CD8-positive, alpha-beta memory T cell (primary cell): ENCODE measurements around the gene CFL1. TPM values are rescaled to one million over a fixed set of nuclear protein-coding genes. Genes with fewer than 3 reads are reported as not detected.

Source experiments
- CTCF ChIA-PET: fragments of 350-600 bp; sonication (Branson Sonifier 250); formaldehyde crosslinking; loops from one replicate; lab custom pipeline; 2021; ENCODE audit warnings: antibody characterized with exemption; lab: Charles Lee
- POLR2A ChIA-PET: fragments of 350-600 bp; sonication (Branson Sonifier 250); formaldehyde crosslinking; loops from one replicate; lab custom pipeline; 2021; ENCODE audit warnings: antibody characterized with exemption; lab: Charles Lee
- DNase-seq, 5 donors: peaks; one replicate each; pipeline versions ENCODE4 v3.0.0 to v3.0.0-alpha.2; 2020 to 2022; ENCODE audit warnings: mixed read lengths in 1 of 5
- H3K27ac ChIP-seq: one replicate; pipeline ENCODE4 v1.7.0; 2013; ENCODE audit warnings: low read depth, mild to moderate bottlenecking, low read length, moderate library complexity
- H3K27me3 ChIP-seq: 2 replicates; pipeline ENCODE4 v1.7.0; 2013; ENCODE audit warnings: low read length, mild to moderate bottlenecking; ENCODE audit not compliant: insufficient read depth, poor library complexity, severe bottlenecking
- H3K36me3 ChIP-seq: 2 replicates; pipeline ENCODE4 v1.7.0; 2013; ENCODE audit warnings: mild to moderate bottlenecking, low read length, moderate library complexity; ENCODE audit not compliant: insufficient read depth
- H3K4me1 ChIP-seq: 2 replicates; pipeline ENCODE4 v1.7.0; 2013; ENCODE audit warnings: mild to moderate bottlenecking, low read length, moderate library complexity; ENCODE audit not compliant: insufficient read depth
- H3K4me3 ChIP-seq: 2 replicates; pipeline ENCODE4 v1.7.0; 2013; ENCODE audit warnings: mild to moderate bottlenecking, low read length
- H3K9me3 ChIP-seq: 2 replicates; pipeline ENCODE4 v1.7.0; 2013; ENCODE audit warnings: mild to moderate bottlenecking, low read length
- H3K27ac Mint-ChIP-seq, 8 donors: one replicate each; pipeline ENCODE4 v1.8.0; 2020 to 2021; ENCODE audit warnings: mixed read lengths in 8 of 8, mild to moderate bottlenecking in 6 of 8, inconsistent platforms in 3 of 8, moderate library complexity in 3 of 8
- H3K27me3 Mint-ChIP-seq, 2 donors: one replicate each; pipeline ENCODE4 v1.8.0; 2020 to 2021; ENCODE audit warnings: mixed read lengths in 2 of 2, mild to moderate bottlenecking in 1 of 2, moderate library complexity in 1 of 2
- H3K36me3 Mint-ChIP-seq, 3 donors: one replicate each; pipeline ENCODE4 v1.8.0; 2020 to 2021; ENCODE audit warnings: mixed read lengths in 3 of 3, inconsistent platforms in 1 of 3, mild to moderate bottlenecking in 1 of 3
- H3K4me1 Mint-ChIP-seq, 3 donors: one replicate each; pipeline ENCODE4 v1.8.0; 2020 to 2021; ENCODE audit warnings: mixed read lengths in 3 of 3, inconsistent platforms in 1 of 3, mild to moderate bottlenecking in 1 of 3
- H3K4me3 Mint-ChIP-seq, 7 donors: one replicate each; pipeline ENCODE4 v1.8.0; 2020 to 2021; ENCODE audit warnings: mixed read lengths in 7 of 7, mild to moderate bottlenecking in 6 of 7, moderate library complexity in 4 of 7, inconsistent platforms in 2 of 7
- H3K9me3 Mint-ChIP-seq, 5 donors: one replicate each; pipeline ENCODE4 v1.8.0; 2020 to 2022; ENCODE audit warnings: mixed read lengths in 5 of 5, mild to moderate bottlenecking in 3 of 5, moderate library complexity in 2 of 5, inconsistent platforms in 1 of 5
- polyA plus RNA-seq: library from polyadenylated mRNA; unstranded; fragments of 300-500 nt; fragmentation: Illumina TruSeq; gene quantifications from one replicate; pipeline ENCODE4 v1.2.3, GENCODE V29; 2021
- total RNA-seq, 2 experiments: library from RNA; stranded (reverse); gene quantifications; one replicate each; pipeline ENCODE4 v1.2.3, GENCODE V29; 2021

Gene CFL1
- total and polyA plus RNA-seq, 3 experiments from 2014 or later = 1,172 to 3,347 (median 1,226) TPM

DNA sequence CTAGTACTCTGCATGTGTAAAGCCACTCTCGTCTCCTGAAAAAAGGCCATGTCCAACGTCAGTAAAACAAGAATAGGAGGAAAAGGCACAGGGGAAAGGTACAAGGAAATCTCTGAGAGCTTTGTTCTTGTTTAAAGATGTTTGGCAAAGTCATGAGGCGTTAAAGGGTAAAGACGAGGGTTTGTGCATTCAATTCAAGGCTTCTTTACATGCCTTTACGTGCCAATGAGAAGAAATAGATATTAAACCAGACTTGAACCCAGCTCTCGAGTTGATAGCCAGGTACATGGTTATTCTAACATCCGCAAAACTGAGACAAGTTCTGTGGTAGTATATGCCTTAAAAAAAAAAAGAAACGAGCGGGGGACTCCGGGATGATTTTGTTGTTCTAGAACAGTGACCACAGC, 704 bp upstream of the CFL1 start:
- H3K36me3 ChIP-seq = peaks cover 47% of the 10 kb centered on the region
- H3K27me3 Mint-ChIP-seq = no peaks in the 10 kb centered on the region

DNA sequence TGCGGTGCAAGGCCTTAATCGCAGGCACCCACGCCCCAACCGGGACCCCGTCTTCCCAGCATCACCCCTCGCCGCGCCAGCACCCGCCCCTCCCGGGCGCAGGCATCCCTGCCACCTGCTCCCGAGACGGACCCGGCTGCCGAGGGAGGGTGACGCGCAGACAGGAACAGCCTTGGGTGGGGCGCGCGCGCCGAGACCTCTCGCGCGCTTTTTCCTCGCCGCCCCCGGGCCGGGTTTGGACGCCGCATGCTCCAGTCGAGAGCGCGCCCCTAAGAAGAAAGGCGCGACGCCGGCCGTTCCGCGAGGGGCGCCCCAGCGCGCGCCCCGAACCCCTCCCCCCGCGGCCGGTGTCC, 504 bp downstream of the CFL1 start:
- Mint-ChIP-seq H3K9me3 (no peaks in the 10 kb centered on the region), H3K36me3 (peaks cover 15 to 66% (median 18%) of the 10 kb centered on the region in 3 donors), H3K4me1 (peaks cover 57 to 70% (median 63%) of the 10 kb centered on the region in 3 donors), H3K4me3 (peak overlapping the region; percentile 87 to 94 (median 92)), H3K27me3 (no peaks in the 10 kb centered on the region), H3K27ac (peak overlapping the region in 3 of 8 donors; percentile 50 to 95 (median 51))
- CTCF ChIA-PET = interaction anchor here (1.6 to 24.5 kb wide), 4 partner anchors 14 to 363 kb away, joined by 3 to 560 read pairs (median 46); partner anchors contain the start of genes CCDC85B, CTSW, EFEMP2 and FIBP
- Histone ChIP-seq H3K36me3 (peaks cover 46% of the 10 kb centered on the region), H3K27ac (peak overlapping the region; percentile 78), H3K27me3 (no peaks in the 10 kb centered on the region), H3K9me3 (no peaks in the 10 kb centered on the region), H3K4me1 (peaks cover 64% of the 10 kb centered on the region), H3K4me3 (peak overlapping the region; percentile 94)
- peak; percentile 60 to 81 (median 67) for DNase-seq
- POLR2A ChIA-PET = interaction anchor here (0.5 to 5.4 kb wide), 8 partner anchors 13 to 762 kb away, joined by 3 to 140 read pairs (median 7); partner anchors contain the start of genes CCDC85B, FIBP, PCNX3 and SNX32

More for the DNA sequence above, 704 bp upstream of the CFL1 start:
- POLR2A ChIA-PET = interaction anchor here (0.7 to 5.4 kb wide), 16 partner anchors 11 to 818 kb away, joined by 3 to 140 read pairs (median 5); partner anchors contain the start of genes BANF1, CCDC85B, CD248 and EIF1AD
- H3K27ac ChIP-seq = peak overlapping the region; percentile 93
- H3K36me3 Mint-ChIP-seq = peaks cover 13 to 65% (median 19%) of the 10 kb centered on the region in 3 donors
- no peaks in the 10 kb centered on the region for H3K27me3 ChIP-seq
- no peaks in the 10 kb centered on the region for H3K9me3 Mint-ChIP-seq
- H3K27ac Mint-ChIP-seq = peak overlapping the region; percentile 88 to 98 (median 98)
- no peak for DNase-seq
- peak overlapping the region; percentile 94 for H3K4me3 ChIP-seq
- H3K4me1 ChIP-seq = peaks cover 57% of the 10 kb centered on the region
- CTCF ChIA-PET = interaction anchor here (0.8 to 24.5 kb wide), 11 partner anchors 9 to 362 kb away, joined by 3 to 560 read pairs (median 4); partner anchors contain the start of genes BANF1, CCDC85B, CTSW and EFEMP2
- no peaks in the 10 kb centered on the region for H3K9me3 ChIP-seq
- peaks cover 51 to 68% (median 60%) of the 10 kb centered on the region in 3 donors for H3K4me1 Mint-ChIP-seq
- H3K4me3 Mint-ChIP-seq = peak overlapping the region; percentile 90 to 96 (median 93)

DNA sequence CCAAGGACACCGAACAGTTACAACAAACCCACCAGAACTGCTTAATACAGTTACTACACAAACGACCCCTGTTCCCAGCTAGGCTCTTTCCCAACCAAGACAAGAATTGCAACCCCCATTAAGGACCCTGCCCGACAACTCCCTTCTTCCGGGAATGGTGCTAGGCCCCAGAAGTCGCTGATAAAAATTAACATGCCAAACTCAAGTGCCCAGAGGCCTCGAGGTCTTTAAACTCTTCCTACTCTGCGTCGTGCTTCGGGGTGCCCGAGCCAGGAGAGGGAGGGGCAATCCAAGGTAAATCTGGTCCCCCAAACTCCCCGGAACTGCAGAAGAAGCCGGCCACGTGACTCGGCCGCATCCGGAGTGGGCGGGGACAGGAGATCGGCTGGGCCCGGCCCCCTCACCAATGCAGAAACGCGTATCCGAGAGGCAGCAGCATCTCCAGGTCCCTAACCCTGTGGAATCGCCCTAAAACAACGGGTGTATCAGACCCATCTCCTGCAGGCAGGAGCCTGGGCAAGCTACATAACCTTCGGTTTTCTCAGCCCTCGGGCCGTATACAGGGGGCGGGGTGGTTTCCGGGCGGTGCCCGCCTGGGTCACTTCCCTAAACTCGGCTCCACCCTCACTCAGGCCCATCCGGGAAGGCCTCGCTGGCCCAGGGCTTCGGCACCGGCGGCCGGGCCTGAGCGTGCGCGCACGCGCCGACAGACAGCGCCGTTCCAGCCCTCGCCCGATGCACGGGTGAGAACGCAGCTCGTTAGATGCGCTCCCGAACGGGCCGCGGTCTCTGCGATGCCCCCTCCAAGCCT, 1.1 kb downstream of the CFL1 start:
- Histone ChIP-seq H3K4me3 (peak overlapping the region; percentile 94), H3K9me3 (no peaks in the 10 kb centered on the region), H3K27ac (peak overlapping the region; percentile 78), H3K27me3 (no peaks in the 10 kb centered on the region), H3K36me3 (peaks cover 40% of the 10 kb centered on the region), H3K4me1 (peaks cover 58% of the 10 kb centered on the region)
- POLR2A ChIA-PET = interaction anchor here (0.5 to 5.4 kb wide), 7 partner anchors 13 to 762 kb away, joined by 3 to 140 read pairs (median 7); partner anchors contain the start of genes CCDC85B, FIBP and SNX32
- H3K9me3 Mint-ChIP-seq = no peaks in the 10 kb centered on the region
- peak; percentile 78 to 89 (median 84) for DNase-seq
- H3K27ac Mint-ChIP-seq = peak overlapping the region; percentile 87 to 99 (median 92)
- peak overlapping the region; percentile 87 to 94 (median 92) for H3K4me3 Mint-ChIP-seq
- peaks cover 59 to 72% (median 65%) of the 10 kb centered on the region in 3 donors for H3K4me1 Mint-ChIP-seq
- peaks cover 18 to 70% (median 19%) of the 10 kb centered on the region in 3 donors for H3K36me3 Mint-ChIP-seq
- CTCF ChIA-PET = interaction anchor here (1.6 to 24.5 kb wide), 2 partner anchors 31 to 364 kb away, joined by 3 to 560 read pairs; partner anchors contain the start of genes CCDC85B, CTSW and FIBP
- H3K27me3 Mint-ChIP-seq = no peaks in the 10 kb centered on the region

DNA sequence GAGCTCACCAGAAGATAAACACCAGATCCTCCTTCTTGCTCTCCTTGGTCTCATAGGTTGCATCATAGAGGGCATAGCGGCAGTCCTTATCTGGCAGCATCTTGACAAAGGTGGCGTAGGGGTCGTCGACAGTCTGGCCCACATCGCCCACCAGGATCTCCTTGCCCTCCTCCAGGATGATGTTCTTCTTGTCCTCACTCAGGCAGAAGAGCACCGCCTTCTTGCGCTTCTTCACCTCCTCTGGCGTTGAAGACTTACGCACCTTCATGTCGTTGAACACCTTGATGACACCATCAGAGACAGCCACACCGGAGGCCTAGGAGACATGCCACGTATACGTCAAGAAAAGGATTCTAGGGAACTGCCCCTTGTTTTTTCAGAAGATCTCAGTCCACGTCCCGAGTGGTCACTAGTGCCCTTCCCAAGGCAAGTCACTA, 2.0 kb downstream of the CFL1 start:
- Histone ChIP-seq H3K27me3 (no peaks in the 10 kb centered on the region), H3K36me3 (peaks cover 46% of the 10 kb centered on the region), H3K4me3 (peak overlapping the region; percentile 94), H3K27ac (peak overlapping the region; percentile 78), H3K4me1 (peaks cover 49% of the 10 kb centered on the region), H3K9me3 (no peaks in the 10 kb centered on the region)
- CTCF ChIA-PET = interaction anchor here (1.0 kb wide), 1 partner anchor 38 kb away, joined by 3 read pairs; no protein-coding TSS in a partner anchor
- POLR2A ChIA-PET = interaction anchor here (0.6 to 2.5 kb wide), 4 partner anchors 22 to 570 kb away, joined by 3 to 7 read pairs (median 3); partner anchors contain the start of gene SNX32
- no peaks in the 10 kb centered on the region for H3K27me3 Mint-ChIP-seq
- no peak for DNase-seq
- H3K9me3 Mint-ChIP-seq = no peaks in the 10 kb centered on the region
- H3K4me3 Mint-ChIP-seq = peak overlapping the region; percentile 87 to 94 (median 92)
- H3K27ac Mint-ChIP-seq = peak overlapping the region; percentile 87 to 99 (median 92)
- H3K36me3 Mint-ChIP-seq = peaks cover 19 to 71% (median 24%) of the 10 kb centered on the region in 3 donors
- peaks cover 53 to 65% (median 61%) of the 10 kb centered on the region in 3 donors for H3K4me1 Mint-ChIP-seq

DNA sequence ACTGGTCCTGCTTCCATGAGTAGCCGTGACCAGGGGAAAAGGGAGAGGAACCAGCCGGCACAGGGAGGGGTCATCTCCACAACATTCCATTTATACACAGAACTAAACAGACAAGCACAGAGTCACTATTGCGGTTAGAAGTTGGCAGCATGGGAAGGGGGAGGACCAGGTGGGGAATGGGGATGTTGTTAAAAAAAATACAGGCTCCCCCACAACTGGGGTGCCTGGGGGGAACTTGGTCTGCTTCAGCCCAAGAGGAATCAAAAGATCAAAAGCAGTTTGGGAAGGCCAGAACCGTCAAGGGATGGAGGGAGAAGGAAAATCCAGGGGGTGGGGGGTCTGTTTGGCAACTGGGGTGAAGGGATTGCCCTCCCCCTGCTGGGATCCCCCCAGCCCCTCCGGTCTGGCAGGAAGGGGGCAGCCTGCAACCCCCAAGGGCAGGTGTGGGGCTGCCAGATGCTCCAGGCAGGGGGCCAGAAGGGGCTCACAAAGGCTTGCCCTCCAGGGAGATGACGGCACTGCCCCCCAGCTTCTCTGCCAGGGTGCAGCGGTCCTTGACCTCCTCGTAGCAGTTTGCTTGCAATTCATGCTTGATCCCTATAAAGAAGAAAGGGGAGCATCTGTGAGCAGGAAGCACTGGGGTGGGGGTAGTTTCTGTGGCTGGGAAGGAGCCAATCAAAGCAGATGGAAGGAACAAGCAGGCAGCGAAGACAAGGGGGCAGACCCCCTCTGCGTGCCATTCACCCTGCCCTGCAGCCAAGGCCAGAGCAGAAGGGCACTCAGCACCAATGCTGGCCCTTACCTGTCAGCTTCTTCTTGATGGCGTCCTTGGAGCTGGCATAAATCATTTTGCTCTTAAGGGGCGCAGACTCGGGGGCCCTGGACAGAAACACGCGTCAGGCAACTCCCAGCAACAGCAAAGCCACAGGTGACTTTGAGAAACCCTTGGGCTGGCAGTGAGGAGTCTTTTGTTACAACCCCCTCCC, 2.8 kb downstream of the CFL1 start:
- Histone ChIP-seq H3K9me3 (no peaks in the 10 kb centered on the region), H3K27me3 (no peaks in the 10 kb centered on the region), H3K36me3 (peaks cover 46% of the 10 kb centered on the region), H3K27ac (no peak overlapping the region), H3K4me3 (no peak overlapping the region), H3K4me1 (peaks cover 47% of the 10 kb centered on the region)
- Mint-ChIP-seq H3K36me3 (peaks cover 19 to 69% (median 24%) of the 10 kb centered on the region in 3 donors), H3K27ac (peak overlapping the region in 6 of 8 donors; percentile 70 to 93 (median 88)), H3K27me3 (no peaks in the 10 kb centered on the region), H3K4me3 (peak overlapping the region; percentile 87 to 94 (median 92)), H3K9me3 (no peaks in the 10 kb centered on the region), H3K4me1 (peaks cover 52 to 61% (median 57%) of the 10 kb centered on the region in 3 donors)
- ChIA-PET CTCF (interaction anchor here (1.0 kb wide), 1 partner anchor 37 kb away, joined by 3 read pairs; no protein-coding TSS in a partner anchor), POLR2A (interaction anchor here (0.6 kb wide), 2 partner anchors 25 to 293 kb away, joined by 3 read pairs; no protein-coding TSS in a partner anchor)
- no peak for DNase-seq

DNA sequence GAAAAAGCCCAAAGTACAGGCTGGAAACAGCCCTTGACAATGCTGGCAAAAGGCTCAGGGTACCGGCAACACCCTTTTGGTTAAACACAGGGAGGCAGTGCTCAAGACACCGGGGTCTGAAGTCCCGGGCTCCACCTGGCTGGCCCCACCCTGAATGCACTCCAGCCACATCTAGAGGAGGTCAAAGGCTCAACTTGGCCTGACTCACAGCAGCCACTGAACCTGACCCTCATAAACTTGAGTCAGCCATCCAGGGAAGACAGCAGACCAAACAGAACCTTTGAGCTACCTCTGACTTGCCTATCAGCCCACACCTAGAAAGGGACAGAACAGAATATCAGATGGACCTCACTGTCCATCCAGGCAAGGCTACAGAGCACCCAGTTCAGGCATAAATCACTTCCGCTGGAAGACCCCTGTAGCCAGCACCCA, 3.8 kb downstream of the CFL1 start:
- H3K9me3 Mint-ChIP-seq = no peaks in the 10 kb centered on the region
- POLR2A ChIA-PET = no interaction called here

More for the DNA sequence above, 3.8 kb downstream of the CFL1 start:
- no peaks in the 10 kb centered on the region for H3K9me3 ChIP-seq
- peak overlapping the region in 5 of 7 donors; percentile 50 to 81 (median 68) for H3K4me3 Mint-ChIP-seq
- CTCF ChIA-PET = no interaction called here
- DNase-seq = no peak
- H3K4me1 Mint-ChIP-seq = peaks cover 44 to 54% (median 51%) of the 10 kb centered on the region in 3 donors
- H3K36me3 Mint-ChIP-seq = peaks cover 19 to 66% (median 24%) of the 10 kb centered on the region in 3 donors
- peaks cover 47% of the 10 kb centered on the region for H3K4me1 ChIP-seq
- no peak overlapping the region for H3K27ac ChIP-seq
- H3K27me3 ChIP-seq = no peaks in the 10 kb centered on the region
- H3K4me3 ChIP-seq = no peak overlapping the region
- peak overlapping the region in 5 of 8 donors; percentile 64 to 89 (median 71) for H3K27ac Mint-ChIP-seq
- H3K27me3 Mint-ChIP-seq = no peaks in the 10 kb centered on the region
- H3K36me3 ChIP-seq = peaks cover 46% of the 10 kb centered on the region
